CD4-positive, alpha-beta T cell treated with Interleukin-10 for 1 hour (primary cell): ENCODE measurements around the gene SLC25A48.

Experiments
- DNase-seq: peaks from one replicate; pipeline ENCODE4 v3.0.0-alpha.2; 2020

Gene SLC25A48

DNA sequence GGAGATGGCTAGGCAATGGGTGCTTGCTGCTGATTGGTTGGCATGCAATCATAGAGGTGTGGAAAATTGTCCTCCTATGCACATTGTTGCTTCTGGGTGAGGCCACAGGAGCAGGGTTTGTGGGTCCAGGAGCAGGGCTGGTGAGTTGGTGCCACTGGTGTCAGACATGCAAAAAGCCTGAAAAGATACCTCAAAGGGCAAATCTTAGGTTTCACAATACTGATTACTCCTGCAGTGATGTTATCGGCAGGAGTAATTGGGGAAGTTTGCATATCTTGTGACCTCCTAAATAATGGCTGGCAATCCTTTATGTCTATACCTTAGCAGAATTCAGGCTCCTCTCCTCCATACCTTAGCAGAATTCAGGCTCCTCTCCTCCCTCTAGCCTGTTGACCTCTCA is 25.2 kb downstream of the SLC25A48 start:
- DNase-seq, result no peak

DNA sequence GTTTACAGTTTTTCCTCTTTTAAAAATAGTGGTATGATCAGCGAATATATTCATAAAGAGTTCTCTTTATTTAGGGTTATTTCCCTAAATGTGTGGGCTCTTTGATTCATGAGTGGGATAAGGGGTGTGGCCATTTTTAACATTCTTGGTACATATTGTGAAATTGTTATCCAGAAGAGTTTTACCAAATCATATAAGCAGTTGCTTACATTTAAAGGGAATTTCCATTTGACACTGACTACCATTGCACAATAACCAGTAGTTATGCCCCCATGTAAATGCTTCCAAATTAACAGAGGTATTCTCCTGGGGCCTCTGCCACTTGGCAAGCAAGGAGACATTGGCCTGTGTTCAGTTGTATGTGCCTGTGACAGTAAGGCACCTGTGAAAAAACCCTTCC is 27.2 kb downstream of the SLC25A48 start:
- DNase-seq, result no peak

DNA sequence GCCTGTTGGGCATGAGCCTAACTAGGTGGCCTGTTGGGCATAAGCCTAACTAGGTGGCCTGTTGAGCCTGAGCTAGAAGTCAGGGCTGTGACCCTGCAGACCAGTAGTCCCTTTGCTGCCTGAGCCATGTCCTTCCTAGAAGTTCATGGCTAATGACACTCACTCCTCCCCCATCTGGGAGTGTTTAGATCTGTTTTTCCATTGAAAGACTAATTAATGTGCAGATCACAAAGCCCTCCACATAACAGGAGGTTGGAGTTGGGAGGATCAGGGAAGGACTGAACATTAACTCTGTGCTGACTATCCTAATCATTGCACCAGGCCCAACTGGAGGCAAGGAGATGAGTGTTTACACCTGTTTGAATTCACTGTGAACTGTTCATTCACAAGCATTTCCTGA is 27.6 kb downstream of the SLC25A48 start:
- DNase-seq, result no peak

DNA sequence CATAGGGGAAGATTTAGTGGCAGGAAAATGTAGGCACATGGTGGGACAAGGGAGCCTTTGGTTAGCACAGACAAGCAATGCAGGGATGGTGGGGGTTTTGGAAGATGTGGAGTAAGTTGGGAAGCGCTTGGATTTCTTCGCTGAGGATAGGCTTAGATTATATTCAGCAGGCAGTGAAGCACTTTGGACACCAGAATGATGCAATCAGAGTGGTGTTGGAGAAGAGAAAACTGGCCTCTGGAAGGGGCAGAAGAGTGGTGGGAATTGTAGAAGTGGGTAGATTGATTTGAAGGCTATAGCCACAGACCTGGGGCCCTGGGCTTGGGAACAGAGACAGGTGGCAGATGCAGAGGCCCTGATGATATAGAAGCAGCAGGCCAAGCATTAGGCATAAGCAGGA is 28.3 kb downstream of the SLC25A48 start:
- no peak for DNase-seq

DNA sequence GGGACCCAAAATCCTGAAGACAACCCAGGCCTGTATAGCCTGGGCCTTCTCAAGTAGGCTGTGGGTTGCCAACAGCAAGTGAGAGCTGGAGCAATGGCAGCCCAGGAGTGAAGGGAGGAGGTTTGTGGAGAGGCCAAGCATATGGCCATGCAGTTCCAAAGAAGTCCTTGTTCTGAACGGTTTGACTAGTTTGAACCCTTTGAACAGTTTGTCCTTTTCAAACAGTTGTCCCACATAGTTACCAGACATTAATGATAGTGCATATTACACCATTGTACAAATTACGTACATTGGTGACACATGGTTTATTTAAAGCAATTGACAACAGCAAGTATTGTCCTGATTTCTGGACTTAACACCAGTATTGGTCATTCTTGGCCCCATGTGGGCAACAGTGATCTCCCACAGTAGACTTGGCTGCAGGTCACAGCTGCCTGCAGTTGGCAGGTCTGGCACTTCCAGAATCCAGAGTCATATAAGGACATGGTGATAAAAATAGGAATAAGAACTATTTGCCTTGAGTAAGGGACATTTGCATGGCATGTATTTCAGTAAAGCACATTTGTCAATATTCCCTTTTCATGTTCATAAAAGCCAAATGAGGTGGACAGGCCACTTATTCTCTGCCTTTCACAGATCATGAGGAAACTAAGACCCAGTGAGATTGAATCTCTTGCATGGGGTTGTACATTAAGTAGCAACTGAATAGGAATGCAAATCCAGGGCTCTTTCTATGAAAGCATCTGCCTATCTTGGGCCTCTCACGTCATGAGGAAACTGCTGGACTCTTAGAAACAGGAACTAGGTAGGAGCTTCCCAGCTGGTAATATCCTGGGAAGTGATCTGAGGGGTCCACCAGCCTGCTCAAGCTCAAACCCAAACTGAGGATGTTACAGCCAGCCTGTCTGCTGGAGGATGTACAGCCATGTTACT is 30.3 kb downstream of the SLC25A48 start:
- no peak for DNase-seq

DNA sequence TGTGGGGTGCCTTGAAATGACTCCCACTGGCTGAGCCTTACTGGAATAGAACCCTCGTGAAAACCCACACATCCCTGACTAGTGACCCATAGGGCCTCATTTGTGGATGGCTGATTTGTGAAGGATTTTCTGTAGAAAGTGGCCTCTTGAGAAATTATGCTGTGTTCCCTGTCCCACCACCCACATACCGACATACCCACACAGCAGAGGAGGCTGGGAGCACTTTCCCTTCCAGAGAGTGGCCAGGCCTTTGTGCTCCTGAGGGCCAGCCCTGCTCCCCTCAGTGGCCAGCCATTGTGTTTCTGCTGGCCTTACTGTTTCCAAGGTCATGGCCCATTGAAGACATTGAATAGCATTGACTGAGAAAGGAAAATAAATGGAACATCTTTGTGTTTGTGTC is 31.6 kb downstream of the SLC25A48 start:
- no peak for DNase-seq

DNA sequence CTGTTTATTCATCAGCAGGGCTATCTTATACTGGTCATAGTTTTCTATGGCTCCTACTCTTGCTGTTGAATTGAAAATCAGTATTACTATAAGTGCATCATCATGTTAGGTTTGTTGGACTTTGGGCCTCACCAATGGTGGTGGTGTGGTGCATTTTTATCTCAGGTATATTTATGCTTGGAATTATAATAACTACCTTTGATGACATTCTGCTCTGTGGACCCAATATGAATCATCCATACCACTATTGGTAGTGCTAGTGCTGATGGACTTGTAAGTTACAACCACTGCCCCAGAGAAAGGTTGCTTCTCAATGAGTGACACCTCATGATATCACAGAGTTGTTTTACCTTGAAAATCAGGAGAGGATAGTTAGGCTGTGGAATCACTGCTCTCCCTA is 33.1 kb downstream of the SLC25A48 start:
- DNase-seq, result no peak

DNA sequence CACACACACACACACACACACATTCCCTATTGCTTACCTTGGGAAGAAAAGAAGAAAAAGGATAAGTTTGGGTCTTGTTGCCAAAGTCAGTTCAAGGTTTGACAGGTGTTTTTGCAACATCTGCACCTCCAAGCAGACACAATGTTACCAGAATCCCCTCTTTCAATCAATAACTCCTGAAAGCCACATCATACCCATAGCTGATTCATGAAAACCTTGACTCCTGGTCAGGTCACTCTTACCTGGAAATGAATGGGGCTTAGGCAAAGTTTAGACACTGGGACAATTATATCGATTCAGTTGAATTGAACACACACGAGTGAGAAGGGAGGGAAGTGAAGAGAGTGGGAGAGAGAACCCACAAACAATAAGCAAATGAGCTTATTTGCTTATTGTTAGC is 34.2 kb downstream of the SLC25A48 start:
- no peak for DNase-seq

DNA sequence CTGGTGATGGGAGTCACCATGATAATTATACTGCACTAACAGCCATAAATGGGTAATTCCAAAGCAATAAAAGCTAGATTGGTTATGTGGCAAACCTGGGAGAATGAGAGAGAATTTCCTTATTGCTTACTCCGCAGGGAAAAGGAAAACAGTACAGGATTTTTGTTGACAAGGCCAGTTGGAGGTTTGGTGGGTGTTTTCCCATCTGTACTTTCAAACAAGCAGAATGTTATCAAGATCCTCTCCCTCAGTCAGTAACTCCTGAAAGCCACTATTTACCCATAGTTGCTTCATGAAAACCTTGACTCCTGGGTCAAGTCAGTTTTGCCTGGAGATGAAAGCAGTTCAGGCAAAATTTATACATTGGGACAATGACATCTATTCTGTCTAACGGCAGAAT is 34.8 kb downstream of the SLC25A48 start:
- no peak for DNase-seq

DNA sequence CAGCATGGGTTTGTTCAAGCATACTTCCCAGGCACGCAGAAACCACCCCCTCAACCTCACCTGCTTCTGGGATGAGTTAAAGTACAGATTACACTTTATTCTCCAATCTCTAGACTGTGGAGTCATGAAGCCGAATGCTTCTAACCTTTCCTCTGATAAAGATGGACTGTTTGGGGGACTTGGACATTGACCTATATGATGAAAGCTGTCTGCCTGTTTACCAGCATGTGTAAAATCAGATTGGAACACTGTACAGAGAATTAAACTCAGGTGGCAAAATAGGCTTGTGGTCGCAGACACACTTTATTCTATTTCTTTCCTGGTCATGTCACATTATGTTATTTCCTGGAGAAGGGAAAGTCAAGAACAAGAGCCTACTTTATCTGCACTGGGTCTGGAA is 35.5 kb downstream of the SLC25A48 start:
- no peak for DNase-seq

DNA sequence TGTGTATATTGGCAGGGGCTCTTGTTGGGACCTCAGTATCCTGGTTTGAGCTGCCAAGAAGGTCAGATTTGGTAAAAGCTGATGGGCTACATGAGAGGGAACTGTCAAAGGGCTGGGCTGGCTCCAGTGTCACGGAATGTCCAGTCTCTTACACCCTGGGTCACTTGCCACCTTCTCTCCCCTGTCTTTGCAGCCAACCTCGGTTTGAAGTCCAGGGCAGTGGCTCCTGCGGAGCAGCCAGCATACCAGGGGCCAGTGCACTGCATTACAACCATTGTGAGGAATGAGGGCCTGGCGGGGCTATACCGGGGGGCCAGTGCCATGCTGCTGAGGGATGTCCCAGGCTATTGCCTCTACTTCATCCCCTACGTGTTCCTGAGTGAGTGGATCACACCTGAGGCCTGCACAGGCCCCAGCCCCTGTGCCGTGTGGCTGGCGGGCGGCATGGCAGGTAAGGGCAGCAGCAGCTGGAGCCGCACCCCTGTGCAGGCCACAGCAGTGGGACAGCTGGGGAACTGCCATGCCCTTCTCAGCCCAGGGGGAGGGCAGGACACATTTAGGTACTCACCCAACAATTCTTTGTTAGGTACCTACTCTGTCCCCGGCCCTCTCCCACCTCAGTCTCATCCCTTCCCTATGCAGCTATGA is 36.9 kb downstream of the SLC25A48 start:
- DNase-seq, result no peak

DNA sequence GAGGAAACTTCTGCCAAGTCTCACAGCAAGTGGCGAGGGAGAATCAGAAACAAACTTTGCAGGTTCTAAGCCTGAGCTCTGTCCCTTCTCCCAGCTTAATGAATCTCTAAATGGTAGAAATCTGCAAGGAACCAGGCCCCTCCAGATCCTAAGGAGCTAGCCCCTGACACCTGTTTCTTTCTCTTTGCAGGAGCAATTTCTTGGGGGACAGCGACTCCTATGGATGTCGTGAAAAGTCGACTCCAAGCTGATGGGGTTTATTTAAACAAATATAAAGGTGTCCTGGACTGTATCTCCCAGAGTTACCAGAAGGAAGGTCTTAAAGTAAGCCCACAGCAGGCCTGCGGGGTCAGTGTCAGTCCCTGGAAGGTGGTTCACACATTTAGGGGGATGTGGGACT is 39.4 kb downstream of the SLC25A48 start:
- DNase-seq, result no peak

DNA sequence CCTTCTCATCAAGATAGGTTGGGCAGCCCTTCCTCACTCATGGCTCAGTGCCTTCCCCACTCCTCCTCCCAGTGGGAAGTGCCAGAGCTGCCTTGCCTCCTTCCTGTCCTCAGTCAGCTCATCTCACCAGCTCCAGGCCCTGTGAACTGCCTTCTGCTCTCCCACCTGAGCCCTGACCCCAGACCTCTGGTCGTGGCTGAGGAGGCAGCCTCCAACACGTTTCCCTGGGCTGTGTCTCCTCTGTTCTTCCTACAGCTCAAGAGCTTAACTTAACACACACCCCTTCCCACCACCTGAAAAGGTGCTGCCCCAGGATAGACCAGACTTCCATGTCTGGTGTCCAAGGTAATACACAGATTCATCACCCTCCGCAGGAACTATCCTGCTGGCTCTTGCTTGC is 40.0 kb downstream of the SLC25A48 start:
- no peak for DNase-seq

DNA sequence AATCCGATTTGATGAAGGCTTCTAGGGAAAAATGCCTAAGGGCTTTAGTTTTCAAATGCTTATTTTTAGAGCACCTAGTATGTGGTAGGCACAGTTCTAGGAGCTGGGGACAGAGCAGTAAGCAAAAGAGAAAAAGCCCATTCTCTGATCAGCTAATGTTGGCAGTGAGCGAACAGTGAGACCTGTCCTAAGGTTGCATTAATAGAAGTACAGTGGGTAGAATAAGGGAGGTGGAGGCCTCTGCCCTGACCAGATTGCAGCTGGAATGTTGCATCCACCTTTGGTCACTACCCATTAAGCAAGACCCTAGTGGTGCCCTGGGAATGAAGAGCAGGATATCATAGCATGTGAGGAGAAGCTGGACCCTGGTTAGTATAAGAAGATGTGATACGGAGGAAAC is 41.1 kb downstream of the SLC25A48 start:
- DNase-seq, result no peak

DNA sequence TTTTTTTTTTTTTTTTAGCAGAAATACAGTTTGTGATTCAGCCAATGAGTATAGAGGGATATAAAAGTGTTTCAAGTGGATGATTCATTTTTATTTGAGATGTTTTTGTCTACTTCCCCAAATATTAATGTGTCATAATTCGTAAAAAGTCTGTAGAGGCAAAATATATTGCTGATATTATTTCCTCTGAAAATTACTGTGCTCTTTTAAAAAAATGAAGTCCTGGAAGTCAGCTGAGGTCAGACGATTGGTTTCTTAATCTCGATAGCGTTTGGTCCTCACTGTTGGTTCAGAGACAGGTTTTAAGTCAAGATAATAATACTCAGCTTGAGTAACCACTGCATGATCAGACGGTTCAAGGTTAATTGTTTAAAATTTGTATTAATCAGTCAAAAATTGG is 41.7 kb downstream of the SLC25A48 start:
- DNase-seq, result no peak

DNA sequence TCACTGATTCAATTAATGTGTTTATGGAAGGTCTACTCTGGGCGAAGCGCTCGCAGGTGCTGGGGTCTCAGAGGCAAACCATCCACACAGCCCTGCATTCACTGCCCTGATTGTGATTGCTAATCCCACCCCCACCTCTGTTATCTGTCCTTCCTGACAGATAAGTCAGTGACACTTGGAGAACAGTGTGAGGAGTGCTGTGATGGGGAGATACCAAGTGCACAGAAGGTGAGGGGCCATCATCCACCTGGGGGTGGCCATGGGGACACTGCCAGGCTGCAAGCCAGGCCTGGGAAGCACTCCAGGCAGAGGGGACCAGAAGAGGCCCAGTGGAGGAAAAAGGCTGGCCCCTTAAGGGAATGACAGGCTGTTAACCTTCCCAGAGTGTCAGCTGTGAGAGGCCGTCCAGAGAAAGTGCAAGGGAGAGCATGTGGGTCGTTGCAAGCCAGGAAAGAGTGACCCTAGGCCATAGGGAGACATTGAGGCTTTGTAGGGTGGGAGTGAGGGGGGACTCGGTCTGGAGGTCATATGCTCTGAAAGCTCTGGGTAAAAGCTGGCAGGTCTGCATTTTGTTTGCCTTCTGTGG is 43.2 kb downstream of the SLC25A48 start:
- no peak for DNase-seq

DNA sequence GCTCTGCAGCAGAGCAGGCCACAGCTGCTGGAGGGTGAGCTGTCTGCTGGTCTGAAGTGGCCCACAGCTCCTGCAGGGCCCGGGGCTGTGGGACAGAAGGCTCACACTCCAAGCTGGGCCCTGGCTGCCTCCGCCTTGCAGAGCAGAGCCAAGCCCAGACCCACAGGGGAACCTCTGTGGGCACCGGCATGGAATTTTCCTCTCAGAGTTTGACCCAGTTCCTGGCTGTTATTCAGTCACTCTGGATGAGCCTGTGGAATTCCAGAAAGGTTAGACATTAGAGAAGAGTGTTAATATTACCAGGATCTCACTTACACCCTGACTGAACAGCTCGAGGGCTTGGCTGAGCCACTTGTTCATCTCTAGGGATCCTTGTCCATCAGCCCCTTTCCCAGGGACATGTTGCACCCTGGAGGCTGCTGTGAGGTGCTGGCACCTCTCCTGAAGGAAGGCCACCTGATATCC is 43.7 kb downstream of the SLC25A48 start:
- DNase-seq, result no peak

DNA sequence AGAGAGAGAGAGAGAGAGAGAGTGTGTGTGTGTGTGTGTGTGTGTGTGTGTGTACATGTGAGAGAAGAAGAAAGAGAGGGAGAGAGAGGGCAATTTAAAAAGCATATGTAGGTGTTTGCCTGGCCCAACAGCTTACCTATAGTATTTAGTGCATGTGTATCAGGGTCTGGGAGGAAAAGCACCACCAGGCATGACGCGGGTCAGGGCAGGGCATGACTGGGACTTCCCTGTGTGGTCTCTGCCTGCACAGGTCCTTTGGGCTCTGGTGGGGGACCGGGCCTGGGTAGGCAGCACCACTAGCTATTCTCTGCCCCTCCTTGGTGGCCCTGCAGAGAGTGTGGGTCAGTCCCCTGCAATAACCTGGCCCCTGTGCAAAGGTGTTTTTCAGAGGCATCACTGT is 45.1 kb downstream of the SLC25A48 start:
- DNase-seq, result no peak

DNA sequence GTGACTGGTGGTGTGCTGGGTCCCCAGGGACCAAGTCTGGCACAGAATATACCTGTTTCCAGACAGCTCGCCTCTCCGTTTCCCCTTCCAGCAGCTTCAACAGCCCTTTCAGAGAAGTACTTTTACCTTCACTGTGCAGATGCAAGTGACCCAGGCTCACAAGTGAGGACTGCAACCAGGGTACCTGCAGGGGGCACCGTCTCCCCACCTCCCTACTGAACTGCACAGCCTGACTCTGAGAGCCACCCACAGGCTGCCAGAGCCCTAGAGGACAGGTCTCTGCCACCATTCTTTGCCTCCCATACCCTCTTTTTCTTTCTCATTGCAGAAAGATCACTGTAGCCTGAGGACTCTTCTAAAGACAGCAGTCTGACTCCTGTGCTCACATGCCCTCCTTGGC is 45.8 kb downstream of the SLC25A48 start:
- DNase-seq, result no peak

DNA sequence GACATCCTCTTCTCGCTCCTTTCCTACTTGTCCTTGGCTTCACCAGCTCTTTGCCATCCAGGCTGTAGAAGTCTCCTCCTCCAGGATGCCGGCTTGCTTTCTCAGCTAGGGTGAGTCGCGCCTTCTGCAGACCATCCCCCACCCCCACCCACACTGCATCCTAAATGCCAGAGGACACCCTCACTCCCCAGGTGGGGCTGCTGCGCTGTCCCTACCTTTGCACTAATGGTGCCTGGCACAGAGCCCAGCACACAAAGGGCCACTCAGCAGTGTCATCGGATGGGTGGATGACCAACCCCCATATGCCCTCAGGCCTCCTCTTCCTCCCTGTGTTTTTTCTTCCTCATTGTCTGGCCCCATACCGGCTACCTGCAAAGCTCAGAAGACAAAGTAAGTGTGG is 46.3 kb downstream of the SLC25A48 start:
- no peak for DNase-seq

DNA sequence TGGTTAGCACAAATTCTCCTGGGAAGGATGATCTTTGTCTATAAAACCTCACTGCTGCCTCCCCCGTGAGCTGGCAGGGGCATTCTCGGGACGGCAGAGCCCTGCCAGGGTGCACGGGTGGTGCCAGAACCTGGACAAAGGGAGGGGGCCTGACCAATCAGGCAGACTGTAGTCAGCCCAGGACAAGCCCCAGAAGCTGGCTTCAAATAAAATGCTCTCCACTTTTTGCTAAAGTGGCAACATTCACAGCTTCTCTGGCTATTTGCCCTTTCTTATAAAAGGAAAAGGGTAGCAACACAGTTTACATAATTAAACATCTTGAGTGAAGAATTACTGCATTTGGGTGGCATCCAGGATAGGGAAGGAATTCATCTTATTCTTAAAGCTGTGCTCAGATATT is 46.8 kb downstream of the SLC25A48 start:
- DNase-seq, result no peak

DNA sequence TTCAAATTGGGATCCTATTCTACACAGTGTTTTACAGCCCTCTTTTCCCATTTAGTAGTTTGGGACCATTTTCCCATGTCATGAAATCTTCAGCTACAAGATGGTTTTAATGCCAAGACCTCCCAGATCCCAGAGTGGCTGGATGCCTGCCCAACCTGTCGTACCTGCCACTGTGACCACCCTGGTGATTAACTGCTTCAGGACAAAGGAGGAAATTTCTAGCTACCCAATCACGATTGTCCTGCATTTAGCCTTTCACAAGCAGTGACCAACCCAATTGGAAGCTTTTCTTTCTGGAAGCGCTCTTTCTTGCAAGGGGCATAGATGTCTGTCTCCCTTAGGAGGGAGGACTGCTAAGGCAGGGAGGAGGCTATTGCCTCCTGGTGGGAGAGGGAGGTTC is 47.4 kb downstream of the SLC25A48 start:
- no peak for DNase-seq

DNA sequence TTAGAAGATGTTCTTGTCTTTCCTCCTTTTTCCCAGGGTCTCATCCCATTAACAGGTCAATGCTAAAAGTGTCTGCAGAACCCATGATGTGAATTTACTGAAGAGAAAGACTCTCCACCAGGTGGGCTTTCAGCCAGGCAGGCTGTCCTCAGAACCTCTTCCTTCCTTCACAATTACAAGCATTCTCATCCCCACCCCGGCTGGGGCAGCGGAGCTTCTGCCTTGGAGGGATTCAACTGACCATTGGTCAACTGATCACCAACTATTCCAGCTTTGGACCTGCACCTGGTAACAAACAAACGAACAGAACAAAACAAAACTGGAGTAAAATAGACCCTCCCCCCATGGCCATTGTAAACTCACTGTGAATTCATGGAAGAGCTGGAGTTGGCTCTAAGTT is 48.6 kb downstream of the SLC25A48 start:
- DNase-seq, result no peak

DNA sequence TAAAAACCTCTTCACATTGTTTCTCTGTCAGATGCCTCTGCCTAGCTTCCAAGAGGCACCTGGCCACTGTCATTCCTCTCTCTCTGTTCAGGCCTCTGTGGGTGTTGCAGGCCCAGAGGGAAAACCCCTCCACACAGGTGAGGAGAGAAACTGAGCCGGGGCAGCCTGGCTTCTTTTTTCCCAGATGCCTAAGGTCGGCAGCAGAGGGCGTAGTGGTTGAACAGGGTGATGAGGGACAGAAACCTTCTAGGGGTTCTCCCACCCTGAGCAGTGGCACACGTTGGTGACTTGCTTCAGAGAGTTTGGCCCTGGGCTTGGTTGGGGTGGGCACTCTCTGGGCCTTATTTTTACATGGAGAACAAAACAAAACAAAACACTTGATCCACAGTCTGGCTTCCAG is 49.0 kb downstream of the SLC25A48 start:
- DNase-seq, result no peak
